ENCODE data around the gene DCK.

- TF ChIP-seq CTCF (IDR thresholded peaks at IDR 0.05 in 4 of 5, conservative IDR thresholded peaks at IDR 0.05 in 1 of 5) (no peak), POLR2A (IDR thresholded peaks at IDR 0.05) (no peak)
These were observed 70.3 kb downstream of the DCK start for GRCh38 chr4:71063711-71064110.
